Measurements from ENCODE around the gene PFKP.

The PFKP gene

DNA sequence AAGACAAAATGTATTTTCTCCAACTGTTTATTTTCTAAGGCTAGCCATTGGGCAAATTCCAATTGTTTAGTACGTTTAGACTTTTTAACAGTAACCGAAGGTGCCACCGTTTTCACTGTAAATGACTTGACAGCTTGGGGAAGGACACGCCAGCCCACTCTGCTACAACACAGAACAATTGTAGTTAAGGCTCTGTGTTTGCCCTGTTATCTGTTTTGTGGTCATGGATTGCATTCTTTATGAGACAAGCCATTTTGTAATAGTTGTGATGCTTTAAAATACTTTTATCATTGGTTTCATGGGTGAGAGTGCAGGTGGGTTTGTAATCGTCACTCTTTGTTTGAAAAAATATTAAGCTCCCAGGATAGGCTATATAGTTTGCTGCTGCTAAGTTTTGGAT lies 111.8 kb downstream of the PFKP start:
- no peak for DNase-seq
- TF ChIP-seq GATA1 (IDR thresholded peaks at IDR 0.05; ENCODE audit: low read depth, low read length) (no peak), POLR2A (IDR thresholded peaks at IDR 0.05; ENCODE audit: low read length) (no peak)

DNA sequence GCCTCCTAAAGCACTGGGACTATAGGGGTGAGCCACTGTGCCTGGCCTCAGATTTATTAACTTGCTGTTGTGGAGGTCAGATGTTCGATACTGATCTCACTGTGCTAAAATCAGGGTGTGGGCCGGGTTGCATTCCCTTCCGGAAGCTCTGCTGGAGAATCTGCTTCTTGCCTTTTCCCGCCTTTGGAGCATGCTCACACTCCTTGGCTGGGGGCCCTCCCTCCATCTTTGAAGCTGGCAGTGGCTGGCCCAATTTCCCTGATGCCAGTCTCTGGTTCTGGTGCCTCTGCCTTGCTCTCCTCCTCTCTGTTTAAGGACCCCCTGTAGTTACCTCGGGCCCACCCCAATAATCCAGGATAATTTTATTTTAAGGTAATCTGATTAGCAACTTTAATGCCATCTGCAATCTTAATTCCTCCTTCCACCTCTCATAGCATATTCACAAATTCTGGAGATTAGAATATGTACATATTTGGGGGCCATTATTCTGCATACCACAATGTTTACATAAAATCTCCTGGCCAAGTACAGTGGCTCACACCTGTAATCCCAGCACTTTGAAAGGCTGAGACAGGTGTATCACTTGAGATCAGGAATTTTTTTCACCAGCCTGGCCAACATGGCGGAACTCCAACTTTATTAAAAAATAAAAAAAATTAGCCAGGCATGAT lies 113.1 kb downstream of the PFKP start:
- DNase-seq, result no peak
- TF ChIP-seq POLR2A (IDR thresholded peaks at IDR 0.05; ENCODE audit: low read length), result no peak
- no peak for TF ChIP-seq GATA1 (IDR thresholded peaks at IDR 0.05; ENCODE audit: low read depth, low read length)

DNA sequence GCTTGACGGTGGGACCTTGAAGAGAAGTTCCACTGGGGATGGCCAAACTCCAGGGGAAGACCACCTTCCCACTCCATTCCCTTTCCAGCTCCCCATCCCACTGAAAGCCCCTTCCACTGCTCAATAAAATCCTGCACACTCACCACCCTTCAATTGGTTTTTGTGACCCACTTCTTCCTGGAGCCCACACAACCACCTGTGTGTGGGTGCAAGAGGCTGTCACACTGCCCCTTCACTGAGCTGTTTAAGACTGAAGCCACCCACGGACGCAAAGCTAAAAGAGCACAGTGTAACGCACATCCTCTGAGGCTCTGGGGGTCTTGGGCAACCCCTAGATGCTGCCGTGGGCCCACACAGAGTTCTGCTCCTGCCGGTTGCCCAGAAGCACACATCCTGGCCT lies 118.0 kb downstream of the PFKP start:
- no peak for TF ChIP-seq POLR2A (IDR thresholded peaks at IDR 0.05; ENCODE audit: low read length)
- TF ChIP-seq GATA1 (IDR thresholded peaks at IDR 0.05; ENCODE audit: low read depth, low read length), result no peak
- DNase-seq, result no peak

DNA sequence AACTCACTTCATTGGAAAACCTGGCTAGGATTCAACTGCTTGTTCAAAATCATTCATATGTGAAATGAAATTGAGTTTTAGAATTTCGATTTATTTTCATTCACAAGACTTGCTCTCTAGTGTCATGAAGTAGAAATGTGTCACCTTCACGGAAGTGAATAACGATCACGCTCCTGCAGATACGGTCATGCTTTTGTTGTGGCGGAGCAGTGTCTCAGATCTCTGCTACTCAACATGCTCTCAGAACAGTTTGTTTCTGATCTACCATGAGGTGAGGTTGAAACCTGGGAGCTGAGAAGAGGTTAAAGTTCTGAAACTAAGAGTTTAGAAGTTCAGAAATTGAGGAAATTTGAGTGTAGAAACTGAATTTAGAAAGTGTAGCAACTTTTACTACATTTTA lies 119.0 kb downstream of the PFKP start:
- no peak for TF ChIP-seq GATA1 (IDR thresholded peaks at IDR 0.05; ENCODE audit: low read depth, low read length)
- TF ChIP-seq POLR2A (IDR thresholded peaks at IDR 0.05; ENCODE audit: low read length), result no peak
- no peak for DNase-seq
